ENCODE results near the gene SYT9.
"Not testable (repeated sequence)": the region's sequence is repeated elsewhere in the genome, so short reads cannot be mapped to it uniquely, and the experiment has no call there.

Gene SYT9

GRCh38 chr11:7278314-7278917, 26.7 kb downstream of the SYT9 start:
- no peak for DNase-seq

- DNase-seq = no peak
Measured at GRCh38 chr11:7279676-7280075, 28.0 kb downstream of the SYT9 start.

DNA sequence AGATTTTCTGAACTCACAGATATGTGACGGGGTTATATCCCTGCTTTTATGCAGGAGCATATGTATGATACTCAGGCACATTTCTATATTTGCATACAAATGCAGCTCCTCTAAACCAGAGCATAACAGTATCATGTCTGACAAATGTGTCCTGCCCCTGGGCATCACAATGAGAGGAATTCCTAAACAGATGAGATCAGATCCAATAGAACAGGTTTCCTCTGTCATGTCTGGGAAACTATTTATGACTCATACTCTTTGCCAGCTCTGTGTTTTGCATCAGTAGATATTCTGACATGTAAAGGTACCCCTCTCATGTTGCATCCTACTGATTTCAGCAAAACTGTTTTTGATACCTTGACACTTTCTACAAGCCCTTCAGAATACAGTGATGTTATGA, 29.4 kb downstream of the SYT9 start:
- DNase-seq = no peak

- no peak for DNase-seq
Measured at GRCh38 chr11:7281809-7282208, 30.1 kb downstream of the SYT9 start.

GRCh38 chr11:7286178-7286577, 34.5 kb downstream of the SYT9 start:
- no peak for DNase-seq

GRCh38 chr11:7291100-7291829, 39.6 kb downstream of the SYT9 start:
- no peak for DNase-seq

DNA sequence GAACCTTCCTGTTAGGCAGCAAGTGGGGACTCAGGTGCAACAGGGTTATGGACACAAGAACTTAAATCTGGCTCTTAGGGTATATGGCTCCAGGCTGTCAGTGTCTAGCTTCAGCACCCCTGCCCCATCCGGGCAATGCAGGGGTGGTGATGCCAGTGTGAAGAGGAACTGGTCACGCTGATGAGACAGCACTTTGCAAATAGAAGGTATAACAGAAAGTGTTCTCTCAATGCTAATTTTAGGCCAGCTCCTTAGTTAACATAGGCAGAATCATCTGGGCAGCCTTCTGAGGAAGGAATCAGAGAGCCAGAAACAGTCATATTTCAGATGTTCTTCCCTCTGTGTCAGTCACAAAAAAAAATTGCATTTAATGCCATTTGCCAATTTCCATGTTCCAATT, 41.2 kb downstream of the SYT9 start:
- DNase-seq = no peak

DNA sequence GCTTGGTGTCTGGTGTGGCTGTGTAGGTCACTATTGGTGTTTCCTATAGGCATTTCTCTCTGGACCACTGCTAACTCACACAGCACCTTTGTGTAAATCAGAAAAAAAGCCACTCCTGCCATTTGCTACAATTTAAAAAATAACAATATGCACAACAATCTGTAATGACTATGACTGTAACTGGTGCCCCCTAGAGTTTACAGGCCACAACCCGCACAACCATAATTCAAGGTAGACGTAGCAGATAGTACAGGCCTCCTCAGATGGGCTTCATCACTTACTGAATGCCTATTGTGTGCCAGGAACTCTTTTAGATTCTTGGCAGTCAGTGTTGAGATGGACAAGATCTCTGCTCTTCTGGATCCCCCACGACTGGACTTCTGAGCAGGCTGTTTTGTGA, 47.7 kb downstream of the SYT9 start:
- DNase-seq = no peak

DNA sequence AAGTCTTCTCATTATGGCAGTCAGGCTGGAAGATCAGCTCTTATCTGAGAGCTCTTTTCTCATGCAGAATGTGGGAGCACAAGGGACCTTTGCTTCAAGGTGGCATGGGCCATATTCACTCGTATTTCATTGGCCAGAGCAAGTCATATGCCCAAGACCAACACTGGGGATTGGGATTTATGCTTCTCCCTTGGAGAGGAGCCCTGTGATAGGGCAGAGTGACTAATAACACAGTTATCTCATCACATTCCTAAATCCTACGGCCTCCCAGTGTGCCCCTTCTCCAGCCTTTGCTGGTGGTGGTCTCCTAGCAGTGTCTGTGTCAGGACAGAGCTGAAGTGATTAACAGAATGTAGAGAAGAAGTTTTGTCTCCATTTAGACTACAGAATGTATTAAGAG, 48.6 kb downstream of the SYT9 start:
- DNase-seq = no peak

- DNase-seq = no peak
Measured at GRCh38 chr11:7303146-7303545, 51.4 kb downstream of the SYT9 start.

- DNase-seq = no peak
Measured at GRCh38 chr11:7306900-7307299, 55.2 kb downstream of the SYT9 start.

DNA sequence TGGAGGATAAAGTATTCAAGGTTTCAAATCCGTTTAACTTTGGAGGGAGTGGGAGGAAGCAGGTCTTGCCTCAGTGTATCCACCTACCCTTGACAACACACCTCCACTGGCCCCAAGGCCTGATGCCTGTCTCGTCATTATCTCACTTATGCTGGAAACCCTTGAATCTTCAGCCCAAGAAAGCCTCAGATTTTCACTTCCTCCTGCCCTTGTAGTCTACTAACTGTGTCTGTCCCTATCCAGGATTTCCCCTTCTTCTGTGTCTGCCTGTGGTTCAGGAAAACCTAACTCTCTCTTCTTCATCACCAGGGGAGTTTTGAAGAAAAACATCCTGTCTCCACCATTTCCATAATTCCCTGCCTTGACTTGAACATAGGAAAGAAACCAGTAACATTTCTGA, 56.1 kb downstream of the SYT9 start:
- DNase-seq = no peak

DNA sequence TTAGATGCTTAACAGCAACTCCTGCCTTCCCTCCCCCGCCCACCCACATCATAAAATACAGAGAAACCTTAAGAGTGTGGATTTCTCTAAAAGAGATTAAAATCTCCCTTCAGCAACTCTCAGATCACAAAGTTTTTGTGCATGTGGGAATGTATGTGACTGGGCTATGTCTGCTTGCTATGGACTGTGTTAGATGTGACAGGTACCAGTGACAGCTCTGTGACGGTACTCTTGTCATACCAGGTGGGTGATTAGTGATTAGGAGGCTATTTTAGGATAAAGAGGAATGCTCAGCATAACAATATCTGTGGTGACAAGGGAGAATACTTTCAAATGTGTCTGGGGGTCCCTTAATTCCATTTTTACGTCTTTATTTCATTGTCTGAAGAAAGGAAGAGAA, 60.2 kb downstream of the SYT9 start:
- DNase-seq = no peak

GRCh38 chr11:7314811-7315604, 63.3 kb downstream of the SYT9 start:
- DNase-seq = no peak

GRCh38 chr11:7319501-7319900, 67.8 kb downstream of the SYT9 start:
- DNase-seq = no peak

- DNase-seq = no peak
Measured at GRCh38 chr11:7320306-7320705, 68.6 kb downstream of the SYT9 start.

DNA sequence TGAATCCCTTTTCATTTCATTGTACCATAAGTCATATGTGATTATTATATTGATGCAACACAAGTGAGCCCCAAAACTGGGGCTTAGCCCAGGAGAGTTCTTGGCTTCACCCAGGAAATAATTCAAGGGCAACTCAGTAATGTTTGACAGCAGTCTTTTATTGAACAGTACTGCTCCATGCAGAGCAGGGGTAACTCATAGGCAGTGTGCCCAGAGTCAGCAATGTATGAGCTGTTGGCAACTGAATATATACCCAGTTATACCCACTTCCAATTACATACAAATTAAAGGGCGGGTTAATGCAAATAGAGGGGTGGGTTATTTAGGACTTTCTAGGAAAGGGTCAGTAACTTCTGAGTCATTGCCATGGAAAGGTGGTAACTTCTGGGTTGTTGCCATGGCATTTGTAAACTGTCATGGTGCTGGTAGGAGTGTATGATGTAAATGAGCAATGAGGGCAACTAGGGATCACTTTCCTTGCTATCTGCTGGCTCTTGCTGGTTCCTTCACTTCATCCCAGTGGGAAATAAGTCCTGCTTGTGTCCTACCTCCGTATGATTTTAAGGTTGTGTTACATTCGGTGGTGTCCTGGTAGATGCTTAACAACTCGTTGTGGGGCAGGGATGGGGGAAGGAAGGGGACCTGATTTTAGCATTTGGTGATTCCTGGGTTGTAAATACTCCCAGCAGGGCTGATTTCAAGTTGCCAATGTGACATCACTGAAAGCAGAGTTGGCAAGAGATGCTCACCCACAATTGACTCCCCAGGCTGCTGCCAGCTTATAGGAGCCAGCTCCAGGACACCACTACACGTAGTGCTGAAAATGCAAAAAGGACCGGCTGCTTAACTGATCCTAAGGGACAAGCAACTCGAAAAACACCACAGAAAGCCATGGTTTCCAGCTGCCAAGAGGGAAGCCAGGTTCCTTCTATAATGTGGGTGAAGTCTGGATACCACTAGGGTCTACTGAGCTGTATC, 70.1 kb downstream of the SYT9 start:
- no peak for DNase-seq

GRCh38 chr11:7332451-7332850, 80.7 kb downstream of the SYT9 start:
- DNase-seq = no peak

GRCh38 chr11:7332962-7333361, 81.3 kb downstream of the SYT9 start:
- no peak for DNase-seq

GRCh38 chr11:7335442-7335841, 83.7 kb downstream of the SYT9 start:
- not testable (repeated sequence) for DNase-seq

DNA sequence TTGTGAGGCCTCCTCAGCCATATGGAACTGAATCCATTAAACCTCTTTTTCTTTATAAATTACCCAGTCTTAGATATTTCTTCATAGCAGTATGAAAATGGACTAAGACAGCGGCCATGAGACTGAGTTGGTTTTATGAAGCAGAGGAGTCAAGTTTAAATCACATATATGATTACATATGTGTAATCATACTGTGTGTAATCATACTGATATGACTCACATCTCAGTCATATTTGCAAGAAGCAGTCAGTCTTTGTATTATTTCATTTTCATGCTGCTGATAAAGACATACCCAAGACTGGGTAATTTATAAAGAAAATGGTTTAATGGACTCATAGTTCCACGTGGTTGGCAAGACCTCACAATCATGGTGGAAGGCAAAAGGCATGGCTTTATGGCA, 89.8 kb downstream of the SYT9 start:
- no peak for DNase-seq

GRCh38 chr11:7347611-7348431, 96.1 kb downstream of the SYT9 start:
- no peak for DNase-seq
